Endometrial microvascular endothelial cells (primary cell): ENCODE measurements around the gene MANSC4. TPM values are rescaled to one million over a fixed set of nuclear protein-coding genes. Genes with fewer than 3 reads are reported as not detected.

Source experiments
- in situ Hi-C: cut with HindIII; loops from 2 replicates; pipeline ENCODE4 v1.10.0; 2017; ENCODE audit warnings: low sequenced_read_pairs, low pct_unique_long_range_greater_than_20kb; ENCODE audit errors: inconsistent ontology term
- total RNA-seq: library from RNA; depleted of rRNA; stranded (reverse); fragments of >200 nt; gene quantifications from one replicate; pipeline ENCODE4 v1.2.3, GENCODE V29; 2015; ENCODE audit errors: inconsistent ontology term

The MANSC4 gene
- not detected for total RNA-seq

GRCh38 chr12:27779920-27780611 is at the start of gene MANSC4, which contains the start of gene KLHL42:
TSS of gene MANSC4 (minus strand) at chr12:27780236. CDS start at chr12:27771276, 8,960 bp downstream.
TSS of gene KLHL42 (plus strand) at chr12:27780233. CDS start at chr12:27780331, 98 bp downstream.
- in situ Hi-C loops, result no loop called here

GRCh38 chr12:27828196-27828595 is 48.2 kb upstream of the MANSC4 start:
- in situ Hi-C loops, result no loop called here

GRCh38 chr12:27826076-27826475 is 46.0 kb upstream of the MANSC4 start:
- in situ Hi-C loops, result no loop called here

- in situ Hi-C loops, result no loop called here
These were observed 44.2 kb upstream of the MANSC4 start for GRCh38 chr12:27824126-27824842.

- in situ Hi-C loops, result no loop called here
These were observed 43.0 kb upstream of the MANSC4 start for GRCh38 chr12:27823038-27823437.

GRCh38 chr12:27822076-27822712 is 42.2 kb upstream of the MANSC4 start:
- in situ Hi-C loops, result no loop called here

GRCh38 chr12:27821259-27821973 is 41.4 kb upstream of the MANSC4 start:
- in situ Hi-C loops, result no loop called here

- in situ Hi-C loops, result no loop called here
These were observed 40.5 kb upstream of the MANSC4 start for GRCh38 chr12:27820564-27820963.

- in situ Hi-C loops, result no loop called here
These were observed 38.4 kb upstream of the MANSC4 start for GRCh38 chr12:27818401-27818918.

- in situ Hi-C loops, result no loop called here
These were observed 37.7 kb upstream of the MANSC4 start for GRCh38 chr12:27817766-27818165.

- in situ Hi-C loops, result no loop called here
These were observed 35.0 kb upstream of the MANSC4 start for GRCh38 chr12:27814851-27815591.

GRCh38 chr12:27814411-27814810 is 34.4 kb upstream of the MANSC4 start:
- in situ Hi-C loops, result no loop called here

GRCh38 chr12:27812502-27812901 is 32.5 kb upstream of the MANSC4 start:
- in situ Hi-C loops, result no loop called here

- in situ Hi-C loops, result no loop called here
These were observed 30.7 kb upstream of the MANSC4 start for GRCh38 chr12:27810756-27811155.

- in situ Hi-C loops, result no loop called here
These were observed 28.8 kb upstream of the MANSC4 start for GRCh38 chr12:27808841-27809240.

GRCh38 chr12:27807063-27807703 is 27.1 kb upstream of the MANSC4 start:
- in situ Hi-C loops, result no loop called here

GRCh38 chr12:27806259-27806658 is 26.2 kb upstream of the MANSC4 start:
- in situ Hi-C loops, result no loop called here

GRCh38 chr12:27805238-27805637 is 25.2 kb upstream of the MANSC4 start:
- in situ Hi-C loops, result no loop called here
